NCI-H69 (cell line): Measurements from ENCODE around the gene ABHD17C.

Experiments
- DNase-seq: peaks from one replicate; lab custom pipeline; 2025; lab: John Stamatoyannopoulos, UW

ABHD17C gene

DNA sequence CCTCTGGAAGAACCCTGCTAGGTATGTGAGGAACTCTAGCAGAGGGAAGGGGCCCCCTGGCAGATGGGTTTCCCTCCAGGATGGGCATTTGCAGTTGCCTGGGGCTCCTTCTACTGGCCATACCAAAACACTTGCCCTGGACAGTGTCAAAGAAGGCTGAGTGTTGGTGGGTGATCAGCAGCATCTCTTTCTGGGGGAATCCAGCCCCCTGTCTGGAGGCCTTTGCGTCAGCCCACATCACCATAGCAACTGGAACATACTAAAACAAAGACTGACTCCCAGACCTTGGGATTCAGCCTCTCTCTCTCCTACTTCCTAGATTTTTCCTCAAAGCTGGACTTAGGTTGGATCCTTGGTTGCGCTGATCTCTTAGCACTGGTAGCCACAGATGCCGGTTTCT is 92.2 kb downstream of the ABHD17C start:
- no peak for DNase-seq

DNA sequence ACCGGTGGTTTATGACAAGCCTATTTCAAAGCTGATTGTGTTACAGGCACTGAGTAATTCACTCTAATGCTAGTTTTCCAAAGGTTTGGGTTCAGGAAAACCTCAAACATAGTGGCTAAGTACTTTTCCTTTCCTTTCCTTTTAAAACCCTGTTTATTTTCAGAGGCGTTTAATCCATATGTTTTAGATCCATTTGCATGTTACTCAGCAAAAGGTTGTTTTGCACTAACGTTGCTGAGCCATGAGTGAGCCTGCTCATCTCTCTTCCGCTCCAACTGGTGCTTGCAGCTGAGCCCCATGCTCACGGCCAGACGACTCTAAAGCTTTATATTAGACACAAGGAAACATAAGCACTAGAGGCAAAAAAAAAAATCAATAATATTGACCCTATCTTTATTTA is 93.4 kb downstream of the ABHD17C start:
- no peak for DNase-seq

- DNase-seq: no peak
Observed at GRCh38 chr15:80789296-80789695, 94.2 kb downstream of the ABHD17C start.

GRCh38 chr15:80789796-80790195 is 94.7 kb downstream of the ABHD17C start:
- DNase-seq: no peak

GRCh38 chr15:80790236-80790635 is 95.1 kb downstream of the ABHD17C start:
- DNase-seq: no peak

DNA sequence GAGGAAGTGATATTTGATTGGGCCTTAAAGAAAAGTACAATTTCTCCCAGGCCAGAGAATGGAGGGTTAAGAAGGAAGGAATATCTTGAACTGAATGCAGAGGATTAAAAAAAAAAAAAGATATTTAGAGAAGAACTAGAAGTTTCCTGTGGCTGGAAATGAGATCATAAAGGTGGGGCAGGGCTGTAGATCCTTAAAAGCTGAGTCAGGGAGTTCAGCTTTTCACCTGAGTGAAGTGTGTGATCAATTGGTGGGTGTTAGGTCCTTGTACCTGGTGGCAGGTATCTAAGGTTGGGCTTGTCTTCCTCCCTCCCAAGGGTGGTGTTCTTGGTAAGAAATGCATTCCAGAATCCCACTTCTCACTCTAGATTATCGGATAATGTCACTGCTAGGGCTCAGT is 95.9 kb downstream of the ABHD17C start:
- DNase-seq: no peak

- no peak for DNase-seq
Observed at GRCh38 chr15:80796407-80796806, 101.3 kb downstream of the ABHD17C start.

DNA sequence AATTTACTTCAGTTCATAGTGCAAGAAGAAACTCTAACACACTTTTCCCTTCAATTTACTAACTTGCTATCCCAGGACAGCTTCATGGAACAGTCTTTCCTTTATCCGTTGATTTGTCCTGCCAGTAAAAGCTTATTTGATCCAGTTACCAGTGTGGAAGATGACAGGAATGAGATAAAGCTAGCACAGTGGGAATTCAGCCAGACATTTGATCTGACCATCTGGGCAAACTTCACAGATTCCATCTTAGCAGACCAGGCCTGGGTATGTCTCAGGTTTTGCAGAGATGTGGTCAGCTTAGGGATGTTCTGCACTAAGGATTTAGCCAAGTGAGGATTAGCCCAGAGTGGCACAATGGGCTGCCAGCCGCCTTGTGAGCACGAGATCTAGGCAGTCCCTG is 103.8 kb downstream of the ABHD17C start:
- DNase-seq: no peak

- peak; percentile 7 for DNase-seq
Observed at GRCh38 chr15:80800067-80800466, 105.0 kb downstream of the ABHD17C start.

- peak; percentile 76 for DNase-seq
Observed at GRCh38 chr15:80801891-80802680, 107.0 kb downstream of the ABHD17C start.

DNA sequence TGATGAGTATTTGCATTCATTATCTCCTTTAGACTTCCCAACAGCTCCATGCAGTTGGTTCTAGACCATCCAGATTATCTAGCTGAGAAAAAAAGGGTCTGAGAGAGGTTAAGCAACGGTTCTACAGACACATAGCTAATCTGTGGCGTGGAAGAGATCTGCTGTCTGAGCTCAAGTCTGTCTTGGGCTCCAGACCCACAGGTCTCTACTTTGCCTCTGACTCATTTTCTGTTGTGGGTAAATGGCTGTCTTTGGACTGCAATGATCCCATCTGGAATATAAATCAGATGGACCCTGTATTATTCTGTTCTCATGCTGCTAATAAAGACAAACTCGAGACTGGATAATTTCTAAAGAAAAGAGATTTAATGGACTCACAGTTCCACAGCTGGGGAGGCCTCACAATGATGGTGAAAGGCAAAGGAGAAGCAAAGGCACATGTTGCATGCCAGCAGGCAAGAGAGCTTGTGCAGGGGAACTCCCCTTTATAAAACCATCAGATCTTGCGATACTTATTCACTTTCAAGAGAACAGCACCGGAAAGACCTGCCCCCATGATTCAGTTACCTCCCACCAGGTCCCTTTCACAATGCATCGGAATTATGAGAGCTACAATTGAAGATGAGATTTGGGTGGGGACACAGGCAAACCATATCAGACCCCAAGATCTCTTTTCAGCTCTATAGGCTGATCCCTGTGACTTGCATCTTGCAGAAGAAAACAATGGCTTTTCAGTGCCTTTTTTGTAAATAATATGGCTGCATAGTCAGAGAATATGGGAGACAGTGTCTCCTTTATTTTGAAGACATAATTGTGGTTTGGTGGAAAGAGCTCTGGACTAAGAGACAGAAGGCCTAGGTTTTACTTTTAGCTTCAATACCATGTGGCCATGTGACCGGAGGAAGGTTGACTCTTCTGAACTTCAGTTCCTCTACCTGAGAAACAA is 108.7 kb downstream of the ABHD17C start:
- DNase-seq: no peak

DNA sequence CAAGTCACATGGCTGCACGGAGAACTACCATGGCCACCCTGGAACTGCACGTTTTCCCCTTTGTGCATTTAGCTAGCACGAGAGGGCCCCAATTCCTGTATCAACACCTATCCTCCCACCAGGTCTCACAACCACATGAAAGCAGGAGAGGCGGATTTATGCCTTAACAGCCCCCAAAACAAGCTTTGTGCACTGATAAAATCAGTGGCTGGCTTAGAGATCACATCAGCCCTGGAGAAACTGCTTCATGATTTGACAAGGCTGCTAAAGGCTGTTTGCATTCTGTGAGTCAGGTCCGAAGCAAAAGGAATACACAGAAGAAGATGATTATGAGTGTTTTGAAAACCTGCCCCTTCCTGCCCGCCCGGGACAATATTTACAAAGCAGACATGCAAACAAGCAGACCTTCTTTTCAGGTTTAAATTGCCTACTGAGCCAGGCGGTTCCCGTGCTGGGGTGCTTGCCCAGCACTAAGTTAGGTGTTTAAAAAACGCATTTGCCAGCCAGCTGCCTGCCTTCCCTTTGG is 109.9 kb downstream of the ABHD17C start:
- DNase-seq: peak; percentile 88
